ENCODE measurements around the gene MYL3.

The MYL3 gene

DNA sequence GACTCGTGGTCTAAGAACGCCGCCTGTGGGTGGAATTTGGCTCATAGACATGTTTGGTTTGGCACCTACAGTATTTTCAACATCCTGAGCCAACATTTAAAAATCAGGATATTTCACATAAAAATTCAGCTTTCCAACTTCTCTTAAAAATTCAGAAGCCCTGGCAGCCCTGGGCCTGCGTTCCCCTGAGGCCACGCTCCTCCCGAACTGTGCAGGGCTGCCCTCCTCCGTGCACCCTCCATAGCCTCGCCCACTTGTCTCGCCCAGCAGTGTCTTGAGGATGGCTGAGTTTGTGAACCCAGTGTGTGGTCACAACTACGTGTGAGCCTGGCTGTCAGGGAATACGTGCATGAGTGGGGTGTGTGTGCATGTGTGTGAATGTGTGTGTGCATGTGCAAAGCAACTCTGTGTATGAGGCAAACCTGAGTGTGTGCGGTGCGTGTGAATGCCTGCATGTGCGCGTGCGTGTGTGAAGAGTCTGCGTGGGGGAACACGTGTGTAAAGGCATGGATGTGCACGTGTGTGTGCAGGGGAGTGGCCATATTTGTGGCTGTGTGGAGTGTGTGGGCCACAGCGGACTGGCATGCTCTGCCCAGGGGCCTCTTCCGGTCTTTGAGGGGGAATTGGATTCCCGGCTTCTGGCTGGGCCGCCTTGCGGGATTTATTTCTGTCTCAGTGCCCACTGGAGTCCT, 45.2 kb upstream of the MYL3 start:
- peak; percentile 46 for DNase-seq (ENCODE audit: low read depth, low spot score)
- TF ChIP-seq, protein P1, sequence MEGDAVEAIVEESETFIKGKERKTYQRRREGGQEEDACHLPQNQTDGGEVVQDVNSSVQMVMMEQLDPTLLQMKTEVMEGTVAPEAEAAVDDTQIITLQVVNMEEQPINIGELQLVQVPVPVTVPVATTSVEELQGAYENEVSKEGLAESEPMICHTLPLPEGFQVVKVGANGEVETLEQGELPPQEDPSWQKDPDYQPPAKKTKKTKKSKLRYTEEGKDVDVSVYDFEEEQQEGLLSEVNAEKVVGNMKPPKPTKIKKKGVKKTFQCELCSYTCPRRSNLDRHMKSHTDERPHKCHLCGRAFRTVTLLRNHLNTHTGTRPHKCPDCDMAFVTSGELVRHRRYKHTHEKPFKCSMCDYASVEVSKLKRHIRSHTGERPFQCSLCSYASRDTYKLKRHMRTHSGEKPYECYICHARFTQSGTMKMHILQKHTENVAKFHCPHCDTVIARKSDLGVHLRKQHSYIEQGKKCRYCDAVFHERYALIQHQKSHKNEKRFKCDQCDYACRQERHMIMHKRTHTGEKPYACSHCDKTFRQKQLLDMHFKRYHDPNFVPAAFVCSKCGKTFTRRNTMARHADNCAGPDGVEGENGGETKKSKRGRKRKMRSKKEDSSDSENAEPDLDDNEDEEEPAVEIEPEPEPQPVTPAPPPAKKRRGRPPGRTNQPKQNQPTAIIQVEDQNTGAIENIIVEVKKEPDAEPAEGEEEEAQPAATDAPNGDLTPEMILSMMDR (IDR thresholded peaks at IDR 0.05; ENCODE audit: insufficient read depth, low read length, missing control alignments): no peak
- H3K4me3 ChIP-seq (ENCODE audit: low read depth, low read length): no peak overlapping the region
- POLR2A ChIA-PET: no interaction called here
- CTCF ChIA-PET: interaction anchor here (0.7 to 2.6 kb wide), 30 partner anchors 8 to 463 kb away, joined by 3 to 75 read pairs (median 8); partner anchors contain the start of genes PTH1R and TMIE

DNA sequence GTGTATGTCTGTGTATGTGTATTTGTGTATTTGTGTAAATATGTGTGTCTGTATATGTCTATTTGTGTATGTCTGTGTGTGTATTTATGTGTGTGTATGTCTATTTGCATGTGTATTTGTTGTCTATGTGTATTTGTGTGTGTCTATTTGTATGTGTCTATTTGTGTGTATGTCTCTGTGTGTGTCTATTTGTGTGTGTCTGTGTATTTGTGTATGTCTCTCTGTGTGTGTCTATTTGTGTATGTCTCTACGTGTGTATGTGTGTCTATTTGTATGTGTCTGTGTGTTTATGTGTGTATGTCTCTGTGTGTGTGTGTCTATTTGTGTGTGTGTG, 44.7 kb upstream of the MYL3 start:
- H3K4me3 ChIP-seq (ENCODE audit: low read depth, low read length): no peak overlapping the region
- no peak for DNase-seq (ENCODE audit: low read depth, low spot score)
- TF ChIP-seq, protein P1 (IDR thresholded peaks at IDR 0.05; ENCODE audit: insufficient read depth, low read length, missing control alignments): no peak
- CTCF ChIA-PET: interaction anchor here (1.0 to 2.6 kb wide), 12 partner anchors 9 to 209 kb away, joined by 3 to 75 read pairs (median 19); partner anchors contain the start of genes PTH1R and TMIE
- POLR2A ChIA-PET: no interaction called here

DNA sequence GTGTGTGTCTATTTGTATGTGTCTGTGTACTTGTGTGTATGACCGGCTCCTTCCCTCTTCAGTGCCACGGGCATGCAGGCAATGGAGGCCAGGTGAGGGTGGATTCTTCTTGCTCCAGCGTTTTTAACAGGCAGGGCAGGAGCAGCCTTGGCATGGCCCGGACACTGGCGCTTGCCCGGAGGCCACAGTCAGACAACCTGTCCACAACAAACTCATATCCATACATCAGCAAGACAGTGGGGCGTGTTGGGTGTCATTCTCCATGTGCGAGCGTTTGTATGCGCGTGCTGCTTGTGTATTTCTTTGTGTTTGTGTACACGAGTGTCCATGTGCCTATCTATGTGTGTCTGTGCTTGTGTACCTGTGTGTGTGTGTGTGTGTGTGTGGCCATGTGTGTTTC, 44.0 kb upstream of the MYL3 start:
- no peak overlapping the region for H3K4me3 ChIP-seq (ENCODE audit: low read depth, low read length)
- POLR2A ChIA-PET: no interaction called here
- no peak for DNase-seq (ENCODE audit: low read depth, low spot score)
- CTCF ChIA-PET: interaction anchor here (1.8 to 13.0 kb wide), 2 partner anchors 12 to 199 kb away, joined by 5 to 161 read pairs; no protein-coding TSS in a partner anchor
- TF ChIP-seq, protein P1 (IDR thresholded peaks at IDR 0.05; ENCODE audit: insufficient read depth, low read length, missing control alignments): no peak

DNA sequence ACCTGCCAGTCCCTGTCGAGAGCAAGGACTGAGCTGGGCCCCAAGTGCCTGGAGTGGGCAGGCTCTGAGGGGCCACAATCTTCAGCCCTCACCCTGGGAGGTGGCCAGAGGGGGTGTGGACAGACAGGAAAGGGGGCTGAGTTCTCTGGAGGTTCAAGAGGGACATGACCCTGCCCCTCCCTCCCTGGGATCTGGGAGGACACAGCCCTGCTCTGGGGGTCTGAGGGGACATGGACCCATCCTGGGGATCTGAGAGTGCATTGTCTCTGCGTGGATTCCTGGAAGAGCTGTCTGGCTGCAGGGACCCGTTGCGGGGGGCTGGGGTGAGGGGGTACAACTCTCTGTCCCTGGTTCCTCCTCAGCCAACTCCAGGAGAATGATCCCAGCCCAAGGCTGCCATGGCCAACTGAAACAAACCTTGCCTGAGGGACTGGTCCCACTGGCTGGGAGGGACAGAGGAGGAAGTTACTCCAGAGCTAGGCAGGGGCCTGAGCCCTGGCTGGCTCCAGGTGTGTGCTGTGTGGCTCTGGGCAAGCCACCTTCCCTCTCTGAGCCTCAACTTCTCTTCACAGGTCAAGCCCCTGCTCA, 43.3 kb upstream of the MYL3 start:
- CTCF ChIA-PET: interaction anchor here (0.9 to 13.0 kb wide), 4 partner anchors 12 to 199 kb away, joined by 3 to 161 read pairs (median 4); no protein-coding TSS in a partner anchor
- POLR2A ChIA-PET: no interaction called here
- DNase-seq (ENCODE audit: low read depth, low spot score): no peak
- TF ChIP-seq, protein P1 (IDR thresholded peaks at IDR 0.05; ENCODE audit: insufficient read depth, low read length, missing control alignments): no peak
- no peak overlapping the region for H3K4me3 ChIP-seq (ENCODE audit: low read depth, low read length)

DNA sequence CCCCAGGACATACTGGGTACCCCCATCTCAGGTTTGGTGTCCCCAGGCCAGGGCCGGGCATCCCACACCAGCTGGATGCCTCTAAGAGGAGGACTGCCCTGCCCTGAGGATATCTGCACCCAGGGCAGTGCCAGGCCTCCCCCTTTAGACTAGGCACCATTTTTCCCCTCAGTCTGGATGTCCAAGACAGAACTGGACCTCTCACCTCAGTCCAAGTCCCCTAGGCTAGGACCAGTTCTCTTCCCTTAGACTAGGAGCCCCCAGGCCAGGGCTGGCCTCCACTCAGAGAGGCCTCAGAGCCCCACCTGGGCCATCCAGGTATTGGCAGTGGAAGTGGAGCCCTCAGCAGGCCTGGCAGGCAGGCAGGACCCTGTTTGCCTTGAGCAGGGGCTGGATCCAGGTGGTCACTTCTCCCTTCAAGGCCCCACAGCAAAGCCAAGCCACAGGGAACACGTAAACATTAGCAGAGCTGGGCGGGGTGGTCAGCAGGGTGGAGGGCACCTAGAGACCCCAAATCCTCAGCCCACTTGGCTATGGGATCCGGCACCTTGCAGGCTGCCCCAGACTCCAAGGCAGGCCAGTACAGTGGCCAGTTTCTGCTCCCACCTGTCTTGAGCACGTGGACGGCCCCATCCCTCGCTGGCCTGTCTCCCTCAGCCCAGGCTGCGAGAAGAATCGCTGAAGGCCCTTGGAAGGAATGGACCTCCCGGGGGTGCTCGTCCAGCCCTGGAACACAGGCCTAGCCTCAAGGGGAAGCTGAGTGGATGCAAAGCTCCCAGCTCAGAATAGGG, 42.6 kb upstream of the MYL3 start:
- no peak overlapping the region for H3K4me3 ChIP-seq (ENCODE audit: low read depth, low read length)
- POLR2A ChIA-PET: no interaction called here
- CTCF ChIA-PET: interaction anchor here (0.9 to 13.0 kb wide), 4 partner anchors 11 to 198 kb away, joined by 3 to 161 read pairs (median 4); no protein-coding TSS in a partner anchor
- DNase-seq (ENCODE audit: low read depth, low spot score): no peak
- TF ChIP-seq, protein P1 (IDR thresholded peaks at IDR 0.05; ENCODE audit: insufficient read depth, low read length, missing control alignments): no peak

DNA sequence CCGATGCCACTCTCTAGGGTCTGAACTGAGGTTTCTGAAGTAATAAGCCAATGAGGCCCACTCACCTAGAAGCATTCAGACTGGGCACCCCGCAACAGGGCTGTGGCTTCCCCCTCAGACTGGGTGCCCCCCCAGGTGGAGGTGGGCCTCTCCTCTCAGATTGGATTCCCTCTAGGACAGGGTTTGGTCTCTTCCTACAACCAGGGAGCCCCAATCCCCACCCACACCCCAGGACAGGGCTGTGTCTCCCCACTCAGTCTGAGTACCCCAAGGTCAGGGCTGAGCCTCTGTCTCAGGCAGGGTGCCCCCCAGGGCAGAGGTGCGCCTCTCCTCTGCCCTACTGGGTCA, 41.9 kb upstream of the MYL3 start:
- TF ChIP-seq, protein P1 (IDR thresholded peaks at IDR 0.05; ENCODE audit: insufficient read depth, low read length, missing control alignments): no peak
- ChIA-PET POLR2A (no interaction called here), CTCF (interaction anchor here (1.8 to 13.0 kb wide), 3 partner anchors 10 to 197 kb away, joined by 3 to 161 read pairs (median 16); no protein-coding TSS in a partner anchor)

More for the DNA sequence above, 41.9 kb upstream of the MYL3 start:
- DNase-seq (ENCODE audit: low read depth, low spot score): no peak
- H3K4me3 ChIP-seq (ENCODE audit: low read depth, low read length): no peak overlapping the region

Measured in AG04449 (cell line).